ENCODE results near the gene SELENOM. TPM values are rescaled to one million over a fixed set of nuclear protein-coding genes. Genes with fewer than 3 reads are reported as not detected.
A peak's percentile ranks its signal among the peaks of the same experiment; 100 is the strongest.
"Not testable (repeated sequence)": the region's sequence is repeated elsewhere in the genome, so short reads cannot be mapped to it uniquely, and the experiment has no call there.

Gene SELENOM
- total RNA-seq, 4 donors from 2014 or later: 31.4 to 89.1 (median 43.7) TPM

DNA sequence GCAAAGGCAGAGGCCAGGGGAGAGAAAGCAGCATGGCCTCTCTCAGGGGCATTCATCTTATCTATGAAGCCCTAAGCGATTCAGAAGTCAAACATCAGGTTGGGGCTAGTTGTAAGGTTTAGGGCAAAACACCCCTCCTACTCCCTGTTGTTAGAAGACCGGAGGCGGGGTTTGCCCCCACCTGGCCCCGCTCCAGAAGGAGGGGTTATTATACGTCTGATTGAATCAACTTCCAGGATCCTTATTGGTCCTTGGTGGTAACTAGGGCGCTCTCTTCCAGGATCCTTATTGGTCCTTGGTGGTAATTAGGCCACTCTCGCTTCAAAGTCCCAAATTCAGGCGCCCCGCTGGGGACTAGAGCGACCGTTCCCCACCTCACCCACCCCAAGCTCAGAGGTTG lies 38.4 kb downstream of the SELENOM start:
- Histone ChIP-seq H3K9me3 (no peaks in the 10 kb centered on the region), H3K4me3 (no peak overlapping the region), H3K36me3 (no peaks in the 10 kb centered on the region), H3K27ac (no peak overlapping the region), H3K4me1 (no peaks in the 10 kb centered on the region), H3K27me3 (no peaks in the 10 kb centered on the region)
- DNase-seq: no peak
- TF ChIP-seq, protein P1, sequence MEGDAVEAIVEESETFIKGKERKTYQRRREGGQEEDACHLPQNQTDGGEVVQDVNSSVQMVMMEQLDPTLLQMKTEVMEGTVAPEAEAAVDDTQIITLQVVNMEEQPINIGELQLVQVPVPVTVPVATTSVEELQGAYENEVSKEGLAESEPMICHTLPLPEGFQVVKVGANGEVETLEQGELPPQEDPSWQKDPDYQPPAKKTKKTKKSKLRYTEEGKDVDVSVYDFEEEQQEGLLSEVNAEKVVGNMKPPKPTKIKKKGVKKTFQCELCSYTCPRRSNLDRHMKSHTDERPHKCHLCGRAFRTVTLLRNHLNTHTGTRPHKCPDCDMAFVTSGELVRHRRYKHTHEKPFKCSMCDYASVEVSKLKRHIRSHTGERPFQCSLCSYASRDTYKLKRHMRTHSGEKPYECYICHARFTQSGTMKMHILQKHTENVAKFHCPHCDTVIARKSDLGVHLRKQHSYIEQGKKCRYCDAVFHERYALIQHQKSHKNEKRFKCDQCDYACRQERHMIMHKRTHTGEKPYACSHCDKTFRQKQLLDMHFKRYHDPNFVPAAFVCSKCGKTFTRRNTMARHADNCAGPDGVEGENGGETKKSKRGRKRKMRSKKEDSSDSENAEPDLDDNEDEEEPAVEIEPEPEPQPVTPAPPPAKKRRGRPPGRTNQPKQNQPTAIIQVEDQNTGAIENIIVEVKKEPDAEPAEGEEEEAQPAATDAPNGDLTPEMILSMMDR (IDR thresholded peaks at IDR 0.05): no peak
- TF ChIP-seq POLR2A (IDR thresholded peaks at IDR 0.05): no peak

DNA sequence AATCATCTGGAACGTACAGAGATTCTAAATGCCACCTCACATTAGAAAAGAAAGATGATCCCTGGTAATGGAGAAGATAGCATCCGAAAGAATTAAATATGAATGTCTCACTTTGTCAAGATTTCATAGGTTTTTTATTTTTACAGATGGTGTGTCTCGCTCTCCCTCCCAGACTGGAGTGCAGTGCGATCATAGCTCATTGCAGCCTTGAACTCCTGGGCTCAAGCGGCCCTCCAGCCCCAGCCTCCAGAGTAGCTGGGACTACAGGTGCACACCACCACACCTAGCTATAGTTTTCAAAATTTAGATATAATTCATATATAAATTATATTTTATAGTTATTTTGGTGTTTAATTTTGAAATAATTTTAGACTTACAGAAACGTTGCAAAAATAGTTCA lies 43.0 kb downstream of the SELENOM start:
- Histone ChIP-seq H3K36me3 (no peaks in the 10 kb centered on the region), H3K27me3 (no peaks in the 10 kb centered on the region), H3K9me3 (no peaks in the 10 kb centered on the region), H3K4me1 (no peaks in the 10 kb centered on the region), H3K27ac (no peak overlapping the region), H3K4me3 (peak overlapping the region in 2 of 4 donors; percentile 32 to 43)
- TF ChIP-seq POLR2A (IDR thresholded peaks at IDR 0.05): no peak
- TF ChIP-seq, protein P1 (IDR thresholded peaks at IDR 0.05): no peak
- no peak for DNase-seq

DNA sequence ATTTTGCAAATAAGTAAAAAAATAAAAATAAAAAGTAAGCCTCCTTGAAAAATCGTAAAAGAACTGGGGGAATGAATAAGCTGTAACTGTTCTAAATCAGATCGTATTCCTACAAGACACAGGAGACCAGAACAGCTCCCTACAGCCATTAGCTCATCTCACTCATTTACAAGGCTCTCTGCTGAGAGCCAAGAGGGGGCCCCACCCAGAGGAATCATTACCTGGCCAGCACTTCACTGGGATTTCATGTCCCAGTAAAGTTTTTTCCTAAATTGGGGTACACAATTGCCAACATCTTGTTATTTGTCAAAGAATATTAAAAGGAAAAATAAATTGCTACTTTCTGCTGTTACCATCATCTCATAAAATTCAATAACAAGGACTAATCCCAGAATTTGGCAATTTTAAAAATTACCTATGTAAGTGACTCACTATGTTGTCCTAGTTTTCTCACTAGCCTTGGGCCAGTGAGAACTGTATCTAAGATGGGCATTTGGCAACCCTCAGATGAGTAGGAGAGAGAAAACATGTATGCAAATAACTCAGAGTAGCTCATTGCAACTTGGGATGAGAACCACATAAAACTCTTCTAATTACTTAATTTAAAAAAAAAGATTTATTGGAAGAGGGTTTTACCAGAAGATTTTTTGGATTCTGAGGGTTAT lies 44.7 kb downstream of the SELENOM start:
- Histone ChIP-seq H3K4me3 (no peak overlapping the region), H3K27me3 (no peaks in the 10 kb centered on the region), H3K9me3 (no peaks in the 10 kb centered on the region), H3K36me3 (no peaks in the 10 kb centered on the region), H3K27ac (no peak overlapping the region), H3K4me1 (no peaks in the 10 kb centered on the region)
- no peak for TF ChIP-seq POLR2A (IDR thresholded peaks at IDR 0.05)
- TF ChIP-seq, protein P1 (IDR thresholded peaks at IDR 0.05): no peak
- DNase-seq: no peak

DNA sequence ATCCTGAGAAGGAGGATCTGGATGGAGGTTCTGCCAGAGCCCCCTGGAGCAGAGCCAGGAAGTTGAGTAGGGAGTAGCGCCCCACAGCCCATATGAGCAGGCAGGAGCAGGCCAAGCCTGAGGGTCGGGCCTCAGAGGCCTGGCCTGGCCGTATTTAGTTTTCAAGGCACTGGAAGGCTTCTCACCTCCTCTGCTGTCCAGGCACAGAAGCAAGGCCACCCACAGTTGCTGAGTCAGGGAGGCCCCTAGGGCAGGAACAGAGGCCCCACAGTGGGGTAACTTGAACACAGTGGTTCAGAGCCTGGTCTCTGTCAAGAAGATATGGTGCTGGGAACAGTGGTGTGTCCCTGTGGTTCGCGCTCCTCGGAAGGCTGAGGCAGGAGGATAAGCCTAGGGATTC lies 47.7 kb downstream of the SELENOM start:
- not testable (repeated sequence) for H3K4me1 ChIP-seq, H3K36me3 ChIP-seq, H3K4me3 ChIP-seq, H3K27me3 ChIP-seq, H3K27ac ChIP-seq, H3K9me3 ChIP-seq, DNase-seq

DNA sequence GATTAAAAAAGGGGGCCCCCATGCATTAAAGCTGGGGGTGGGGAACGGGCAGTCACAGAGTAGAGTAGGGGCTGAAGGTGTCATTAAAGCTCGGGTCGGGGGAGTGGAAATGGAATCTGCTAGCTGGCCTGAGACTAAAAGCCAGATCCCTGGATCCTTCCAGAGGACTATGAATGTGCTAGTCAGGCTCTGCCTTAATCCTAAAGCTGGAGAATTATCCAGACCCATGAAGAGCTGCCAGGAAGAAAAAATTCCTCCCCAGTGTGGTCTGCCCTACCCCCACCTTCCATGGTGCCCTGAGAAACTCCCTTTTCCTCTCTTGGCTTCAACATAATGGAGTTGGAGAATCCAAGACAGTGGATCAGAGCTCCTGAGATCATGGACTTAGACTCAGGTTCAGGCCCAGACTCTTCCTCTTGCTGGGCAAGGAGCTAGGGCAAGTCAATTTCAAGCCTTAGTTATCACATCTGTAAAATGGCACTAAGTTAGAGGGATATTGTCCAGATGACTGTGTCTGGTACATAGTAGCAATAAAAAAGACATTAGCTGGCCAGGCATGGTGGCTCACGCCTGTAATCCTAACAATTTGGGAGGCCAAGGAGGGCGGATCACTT lies 50.3 kb downstream of the SELENOM start:
- no peak for DNase-seq

DNA sequence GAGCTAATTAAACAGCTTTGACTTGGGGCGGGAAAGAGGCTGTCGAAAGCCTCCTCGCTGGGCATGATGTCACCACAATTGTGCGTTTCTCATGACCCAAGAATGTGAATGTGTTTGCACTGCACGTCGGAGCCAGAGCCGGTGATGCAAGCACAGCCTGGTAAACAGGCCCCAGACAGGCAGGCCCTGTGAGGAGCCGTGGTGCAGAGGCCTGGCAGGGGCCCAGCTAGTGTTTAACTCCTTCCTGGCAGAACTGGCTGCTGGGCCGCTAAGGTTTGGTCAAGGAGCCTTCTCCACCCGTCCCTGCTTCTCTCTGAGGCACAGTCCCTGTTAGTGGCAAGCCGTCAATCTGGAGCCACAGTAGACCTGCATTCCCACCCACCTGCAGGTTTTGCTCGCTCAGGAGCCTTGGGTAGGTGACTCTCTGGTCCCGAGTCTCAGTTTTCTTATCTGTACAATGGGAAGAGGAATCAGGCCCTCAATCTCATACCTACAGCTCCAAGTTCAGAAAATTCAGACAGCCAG lies 51.7 kb downstream of the SELENOM start:
- Histone ChIP-seq H3K27ac (peak overlapping the region; percentile 57 to 91 (median 74)), H3K36me3 (no peaks in the 10 kb centered on the region), H3K4me3 (no peak overlapping the region), H3K9me3 (no peaks in the 10 kb centered on the region), H3K4me1 (no peaks in the 10 kb centered on the region), H3K27me3 (no peaks in the 10 kb centered on the region)
- peak; percentile 38 to 80 (median 54) for DNase-seq
- TF ChIP-seq, protein P1 (IDR thresholded peaks at IDR 0.05): no peak
- TF ChIP-seq POLR2A (IDR thresholded peaks at IDR 0.05): no peak

More for the DNA sequence above, 50.3 kb downstream of the SELENOM start:
- Histone ChIP-seq H3K9me3 (no peaks in the 10 kb centered on the region), H3K27me3 (no peaks in the 10 kb centered on the region), H3K27ac (peak overlapping the region in 1 of 4 donors; percentile 91), H3K36me3 (no peaks in the 10 kb centered on the region), H3K4me3 (no peak overlapping the region), H3K4me1 (no peaks in the 10 kb centered on the region)
- TF ChIP-seq, protein P1 (IDR thresholded peaks at IDR 0.05): no peak
- no peak for TF ChIP-seq POLR2A (IDR thresholded peaks at IDR 0.05)
